B cell (primary cell): ENCODE measurements around the gene KLF7. TPM values are rescaled to one million over a fixed set of nuclear protein-coding genes. Genes with fewer than 3 reads are reported as not detected.
A peak's percentile ranks its signal among the peaks of the same experiment; 100 is the strongest.

Source experiments
- ATAC-seq: fragments of 200-7000 bp; cut with Tn5 transposase; one replicate; pipeline ENCODE4 v1.10.0; 2021; ENCODE audit warnings: low read depth, mild to moderate bottlenecking, moderate number of reproducible peaks, moderate library complexity
- CTCF ChIA-PET: fragments of 350-600 bp; sonication (Branson Sonifier 250); formaldehyde crosslinking; loops from one replicate; lab custom pipeline; 2021; ENCODE audit warnings: antibody characterized with exemption, inconsistent platforms; lab: Charles Lee
- POLR2A ChIA-PET: fragments of 350-600 bp; sonication (Branson Sonifier 250); formaldehyde crosslinking; loops from one replicate; lab custom pipeline; 2021; ENCODE audit warnings: antibody characterized with exemption; lab: Charles Lee
- DNase-seq: peaks from one replicate; pipeline ENCODE4 v3.0.0; 2013
- H2AFZ ChIP-seq: 2 replicates; pipeline ENCODE4 v1.6.1; 2012; ENCODE audit warnings: mild to moderate bottlenecking, low read depth, low read length; ENCODE audit not compliant: insufficient read depth, poor library complexity, severe bottlenecking
- H3K27ac ChIP-seq, 2 donors: 1 replicate in 1 of 2; 2 replicates in 1 of 2; pipeline ENCODE4 v1.5.1; 2012 to 2013; ENCODE audit warnings: low read length in 2 of 2, mild to moderate bottlenecking in 2 of 2, moderate library complexity in 1 of 2
- H3K27me3 ChIP-seq, 4 experiments: fragments of 200-600 bp in 1 of 4; sonication (generic) in 1 of 4; replicated peaks in 1 of 4; 1 replicate in 2 of 4; 2 replicates in 2 of 4; pipeline versions ENCODE4 v1.6.1 to v1.7.0; 2013 to 2016; ENCODE audit warnings: low read length in 3 of 4, mild to moderate bottlenecking in 2 of 4, mixed read lengths in 1 of 4, moderate library complexity in 1 of 4; ENCODE audit not compliant: insufficient read depth in 4 of 4, control insufficient read depth in 3 of 4; ENCODE audit errors: control extremely low read depth in 1 of 4
- H3K36me3 ChIP-seq, 2 experiments: replicated peaks in 1 of 2; 1 replicate in 1 of 2; 2 replicates in 1 of 2; pipeline versions ENCODE4 v1.6.1 to v1.7.1; 2013; ENCODE audit warnings: low read length in 1 of 2; ENCODE audit not compliant: insufficient read depth in 2 of 2, control insufficient read depth in 1 of 2; ENCODE audit errors: control extremely low read depth in 1 of 2, extremely low read depth in 1 of 2
- H3K4me1 ChIP-seq, 2 donors: fragments of 200-600 bp in 1 of 2; sonication (generic) in 1 of 2; 1 replicate in 1 of 2; 2 replicates in 1 of 2; pipeline versions ENCODE4 v1.5.1 to v1.6.1; 2013 to 2017; ENCODE audit warnings: low read length in 2 of 2; ENCODE audit not compliant: control insufficient read depth in 2 of 2, insufficient read depth in 2 of 2
- H3K4me2 ChIP-seq: replicated peaks from 2 replicates; pipeline ENCODE3; 2012; ENCODE audit warnings: mild to moderate bottlenecking, low read depth, low read length; ENCODE audit not compliant: poor library complexity, severe bottlenecking
- H3K4me3 ChIP-seq, 5 experiments: fragments of 200-600 bp in 1 of 5; sonication (generic) in 1 of 5; 1 replicate in 3 of 5; 2 replicates in 2 of 5; pipeline versions ENCODE4 v1.5.1 to v1.7.0; 2011 to 2016; ENCODE audit warnings: low read length in 4 of 5, mild to moderate bottlenecking in 4 of 5, low read depth in 2 of 5, control low read depth in 1 of 5, moderate library complexity in 1 of 5; ENCODE audit not compliant: insufficient read depth in 1 of 5; ENCODE audit errors: control extremely low read depth in 1 of 5, extremely low read depth in 1 of 5
- H3K79me2 ChIP-seq: fragments of 200-600 bp; sonication (generic); one replicate; pipeline ENCODE4 v1.6.0; 2016; ENCODE audit warnings: low read length; ENCODE audit not compliant: control insufficient read depth, insufficient read depth
- H3K9ac ChIP-seq: fragments of 200-600 bp; sonication (generic); 2 replicates; pipeline ENCODE4 v1.6.1; 2017; ENCODE audit warnings: mild to moderate bottlenecking, low read length, moderate library complexity
- H3K9me3 ChIP-seq, 3 donors: one replicate each; pipeline versions ENCODE4 v1.6.1 to v1.7.1; 2013; ENCODE audit warnings: low read length in 2 of 3; ENCODE audit not compliant: control insufficient read depth in 2 of 3, insufficient read depth in 1 of 3; ENCODE audit errors: control extremely low read depth in 1 of 3
- H4K20me1 ChIP-seq: 2 replicates; pipeline ENCODE4 v1.6.0; 2012; ENCODE audit warnings: mild to moderate bottlenecking, low read length; ENCODE audit not compliant: insufficient read depth, control insufficient read depth, poor library complexity, severe bottlenecking
- H3K27ac Mint-ChIP-seq: one replicate; pipeline ENCODE4 v1.8.0; 2021; ENCODE audit warnings: mixed read lengths
- H3K27me3 Mint-ChIP-seq: one replicate; pipeline ENCODE4 v1.8.0; 2021; ENCODE audit warnings: mixed read lengths
- H3K4me1 Mint-ChIP-seq: one replicate; pipeline ENCODE4 v1.8.0; 2021; ENCODE audit warnings: mixed read lengths
- H3K4me3 Mint-ChIP-seq: one replicate; pipeline ENCODE4 v1.8.0; 2021; ENCODE audit warnings: mixed read lengths
- H3K9me3 Mint-ChIP-seq: one replicate; pipeline ENCODE4 v1.8.0; 2022; ENCODE audit warnings: mixed read lengths; ENCODE audit not compliant: insufficient read depth
- CTCF ChIP-seq: fragments of 200-600 bp; IDR thresholded peaks from one replicate; pipeline ENCODE4 v1.8.0; 2022; ENCODE audit warnings: antibody characterized with exemption, mild to moderate bottlenecking
- EZH2 ChIP-seq: IDR thresholded peaks from 2 replicates; pipeline ENCODE4 v1.6.1; 2012; ENCODE audit warnings: borderline replicate concordance, low read depth, mild to moderate bottlenecking, moderate library complexity, low read length; ENCODE audit not compliant: insufficient read depth, poor library complexity, severe bottlenecking
- WGBS: methylation state at CpG from one replicate; pipeline ENCODE4 v1.1.5; 2013; ENCODE audit warnings: missing lambda C conversion rate; ENCODE audit not compliant: insufficient coverage; 5-methylcytosine and 5-hydroxymethylcytosine counted together
- intact Hi-C: fragments of 100-400 bp; cut with micrococcal nuclease; formaldehyde crosslinking; loops from one replicate; pipeline ENCODE4 v1.10.0; 2022
- polyA plus RNA-seq: library from polyadenylated mRNA; depleted of rRNA; stranded (reverse); fragments of >200 nt; gene quantifications from 2 replicates; pipeline ENCODE4 v1.2.3, GENCODE V29; 2012
- total RNA-seq, 2 donors: library from RNA; stranded (reverse); fragments of 120-200 nt in 1 of 2; gene quantifications; 1 replicate in 1 of 2; 2 replicates in 1 of 2; pipeline versions ENCODE4 v1.2.3 to v1.2.4, GENCODE V29; 2013 to 2022

Gene KLF7
- total and polyA plus RNA-seq, 2 donors (not counting 1 experiment from before 2014, with no cell fraction given), result 46.2 to 93.2 TPM

DNA sequence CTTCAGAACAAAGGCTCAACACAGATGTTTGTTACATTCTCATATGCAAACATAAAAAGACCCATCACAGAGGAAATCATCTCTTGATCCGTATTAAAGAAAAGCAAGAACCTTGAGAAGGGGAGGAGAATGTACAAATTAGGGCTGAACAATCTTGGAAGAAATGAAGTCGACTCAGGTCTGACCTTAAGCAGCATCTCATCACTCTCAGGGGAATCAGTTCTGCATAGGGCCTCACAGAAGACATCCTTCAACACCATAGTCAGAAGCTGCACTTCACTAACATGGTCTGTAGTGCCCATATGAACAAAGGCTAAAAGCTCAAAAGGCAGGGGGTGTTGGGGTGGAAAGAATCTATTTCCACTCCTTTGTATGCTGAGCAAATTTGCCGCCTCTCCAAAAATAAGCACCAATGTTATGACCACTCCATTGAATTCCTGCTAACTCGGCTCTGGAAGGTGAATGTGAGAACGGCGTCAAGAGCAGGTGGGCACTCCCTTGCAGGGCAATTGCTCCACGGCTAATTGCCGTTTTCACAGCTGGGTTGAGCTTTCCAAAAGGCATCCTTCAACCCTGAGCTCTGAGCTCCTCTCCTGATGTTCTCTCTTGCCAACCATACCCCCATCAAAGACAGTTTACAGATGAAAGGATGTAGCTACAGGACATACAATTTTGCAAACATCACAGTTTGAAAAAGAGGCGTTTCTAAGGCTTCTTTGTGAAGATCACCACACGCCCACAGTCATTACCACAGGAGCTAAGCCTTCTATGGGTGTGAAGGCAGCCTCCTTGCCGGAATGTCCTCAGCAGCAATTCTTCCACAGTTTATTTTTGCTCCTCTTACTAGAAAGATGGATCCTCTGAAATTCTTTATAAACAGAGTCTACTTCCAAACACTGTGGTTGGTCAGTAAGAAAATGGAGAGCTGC is 10.0 kb downstream of the KLF7 start:
- Histone ChIP-seq H3K27me3 (no peaks in the 10 kb centered on the region), H2AFZ (no peak overlapping the region), H3K36me3 (no peaks in the 10 kb centered on the region), H3K9ac (no peak overlapping the region), H3K4me2 (peak overlapping the region; percentile 6), H3K4me3 (no peak overlapping the region), H3K4me1 (peaks cover 61 to 62% of the 10 kb centered on the region in 2 donors), H3K79me2 (peaks cover 87% of the 10 kb centered on the region), H3K27ac (peak overlapping the region in 1 of 2 donors; percentile 53), H4K20me1 (peaks cover 50% of the 10 kb centered on the region), H3K9me3 (no peaks in the 10 kb centered on the region)
- intact Hi-C loops, result no loop called here
- Mint-ChIP-seq H3K9me3 (no peaks in the 10 kb centered on the region), H3K4me1 (peaks cover 81% of the 10 kb centered on the region), H3K27me3 (no peaks in the 10 kb centered on the region), H3K27ac (peak overlapping the region; percentile 67), H3K4me3 (peak overlapping the region; percentile 30)
- DNase-seq, result no peak
- ChIA-PET CTCF (interaction anchor here (1.7 to 2.8 kb wide), 2 partner anchors 9 to 12 kb away, joined by 5 to 9 read pairs; no protein-coding TSS in a partner anchor), POLR2A (interaction anchor here (0.6 to 2.4 kb wide), 3 partner anchors 7 to 12 kb away, joined by 3 to 9 read pairs (median 3); no protein-coding TSS in a partner anchor)
- 82% methylated on average over 8 of the region's 11 CpGs for WGBS
- peak; percentile 24 for ATAC-seq
- TF ChIP-seq CTCF, result no peak
- no peak for TF ChIP-seq EZH2
